DND-41 (cell line): ENCODE measurements around the gene COL2A1.

Source experiments
- ATAC-seq: fragments of 200-7000 bp; cut with Tn5 transposase; 3 replicates; pipeline ENCODE4 v1.9.1; 2021; ENCODE audit warnings: low read depth; ENCODE audit not compliant: insufficient read depth
- DNase-seq: peaks from one replicate; pipeline ENCODE4 v3.0.0-alpha.2; 2020
- H2AFZ ChIP-seq: 2 replicates; pipeline ENCODE4 v1.6.0; 2012; ENCODE audit warnings: low read depth, low read length
- H3K27ac ChIP-seq: 2 replicates; pipeline ENCODE4 v1.5.1; 2012; ENCODE audit warnings: low read length, inconsistent platforms
- H3K27me3 ChIP-seq: fragments of 200-600 bp; sonication (generic); 2 replicates; pipeline ENCODE4 v1.6.0; 2012; ENCODE audit warnings: low read length, mild to moderate bottlenecking, inconsistent platforms; ENCODE audit not compliant: insufficient read depth, poor library complexity
- H3K36me3 ChIP-seq: 2 replicates; pipeline ENCODE4 v1.5.1; 2012; ENCODE audit warnings: low read length, inconsistent platforms; ENCODE audit not compliant: insufficient read depth
- H3K4me1 ChIP-seq: 2 replicates; pipeline ENCODE4 v1.5.1; 2012; ENCODE audit warnings: mild to moderate bottlenecking, low read length; ENCODE audit not compliant: insufficient read depth
- H3K4me2 ChIP-seq: 2 replicates; pipeline ENCODE4 v1.6.0; 2012; ENCODE audit warnings: mild to moderate bottlenecking, moderate library complexity, low read length, inconsistent platforms; ENCODE audit not compliant: insufficient read depth
- H3K4me3 ChIP-seq, 2 experiments: fragments of 200-600 bp in 1 of 2; shearing (Covaris generic) in 1 of 2; 2 replicates each; pipeline ENCODE4 v1.5.1; 2012 to 2016; ENCODE audit warnings: inconsistent platforms in 2 of 2, low read length in 2 of 2, mild to moderate bottlenecking in 2 of 2, low read depth in 1 of 2, moderate library complexity in 1 of 2
- H3K79me2 ChIP-seq: 2 replicates; pipeline ENCODE4 v1.6.0; 2012; ENCODE audit warnings: low read length, inconsistent platforms; ENCODE audit not compliant: insufficient read depth
- H3K9ac ChIP-seq: 2 replicates; pipeline ENCODE4 v1.6.0; 2012; ENCODE audit warnings: low read depth, mild to moderate bottlenecking, inconsistent platforms, low read length, moderate library complexity
- H3K9me3 ChIP-seq: 2 replicates; pipeline ENCODE4 v1.5.1; 2012; ENCODE audit warnings: low read length, moderate library complexity, mild to moderate bottlenecking, inconsistent platforms; ENCODE audit not compliant: insufficient read depth, severe bottlenecking
- H4K20me1 ChIP-seq: 2 replicates; pipeline ENCODE4 v1.6.0; 2012; ENCODE audit warnings: low read length; ENCODE audit not compliant: insufficient read depth
- CTCF ChIP-seq: IDR thresholded peaks from 2 replicates; pipeline ENCODE4 v1.5.1; 2012; ENCODE audit warnings: borderline replicate concordance, low read length, moderate library complexity, mild to moderate bottlenecking; ENCODE audit not compliant: poor library complexity, severe bottlenecking; ENCODE audit errors: extremely low read depth
- EZH2 ChIP-seq: IDR thresholded peaks from 3 replicates; pipeline ENCODE4 v1.6.1; 2012; ENCODE audit warnings: borderline replicate concordance, low read depth, mild to moderate bottlenecking, moderate library complexity, low read length, inconsistent platforms; ENCODE audit not compliant: severe bottlenecking

The COL2A1 gene

DNA sequence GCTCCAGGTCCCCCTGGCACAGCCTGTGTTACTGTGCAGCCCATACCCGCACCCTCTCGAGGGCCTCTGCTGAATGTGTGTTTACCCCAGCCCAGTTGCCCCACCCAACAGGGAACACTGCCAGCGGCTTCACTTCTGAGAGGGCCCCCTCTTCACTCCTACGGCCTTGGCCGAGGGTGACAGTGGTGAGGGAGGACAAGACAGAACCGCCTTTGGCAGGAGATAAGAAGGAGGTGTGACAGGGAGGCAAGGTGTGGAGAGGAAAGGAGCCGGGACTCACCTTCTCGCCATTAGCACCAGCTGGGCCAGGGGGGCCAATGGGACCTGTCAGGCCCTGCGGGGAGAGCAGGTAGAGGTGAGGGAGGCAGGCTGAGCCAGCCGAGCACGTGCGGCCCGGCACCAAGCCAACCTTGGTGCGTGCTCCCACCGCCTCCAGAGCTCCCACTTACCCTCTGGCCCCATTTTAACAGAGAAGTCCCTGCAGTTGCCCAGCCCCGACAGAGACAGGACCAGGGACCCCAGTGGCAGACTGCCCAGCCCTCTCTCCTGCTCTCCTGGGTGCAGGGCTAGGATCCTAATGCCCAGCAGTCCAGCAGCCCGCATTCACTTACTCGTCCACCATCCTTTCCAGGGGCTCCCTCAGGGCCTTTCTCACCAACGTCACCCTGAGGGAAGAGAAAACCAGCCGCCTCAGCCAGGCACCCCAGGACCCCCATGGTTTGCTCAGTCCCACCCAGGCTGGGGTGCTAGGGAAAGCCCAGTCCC is 22.6 kb downstream of the COL2A1 start:
- no peak overlapping the region for H3K4me3 ChIP-seq
- no peak for TF ChIP-seq EZH2
- no peak for TF ChIP-seq CTCF
- DNase-seq (no peak), ATAC-seq (no peak)
- peaks cover 3% of the 10 kb centered on the region; the same call in 1 of the 2 replicates for H4K20me1 ChIP-seq
- no peaks in the 10 kb centered on the region for H3K9me3 ChIP-seq
- peaks cover 2% of the 10 kb centered on the region for H3K27me3 ChIP-seq
- no peaks in the 10 kb centered on the region for H3K4me1 ChIP-seq
- no peak overlapping the region for H3K9ac ChIP-seq
- H3K27ac ChIP-seq = no peak overlapping the region
- H3K79me2 ChIP-seq = no peaks in the 10 kb centered on the region
- H3K36me3 ChIP-seq = no peaks in the 10 kb centered on the region
- H3K4me2 ChIP-seq = no peak overlapping the region
- H2AFZ ChIP-seq = no peak overlapping the region

- H3K27me3 ChIP-seq = no peaks in the 10 kb centered on the region
- no peak overlapping the region for H2AFZ ChIP-seq
- no peak overlapping the region for H3K9ac ChIP-seq
- H3K4me3 ChIP-seq = no peak overlapping the region
- TF ChIP-seq CTCF (no peak), EZH2 (no peak)
- H4K20me1 ChIP-seq = peaks cover 3% of the 10 kb centered on the region; the same call in 1 of the 2 replicates
- DNase-seq = no peak
- no peak for ATAC-seq
- H3K27ac ChIP-seq = no peak overlapping the region
- no peaks in the 10 kb centered on the region for H3K9me3 ChIP-seq
- H3K4me2 ChIP-seq = no peak overlapping the region
- H3K79me2 ChIP-seq = no peaks in the 10 kb centered on the region
- no peaks in the 10 kb centered on the region for H3K4me1 ChIP-seq
- H3K36me3 ChIP-seq = no peaks in the 10 kb centered on the region
Observed at GRCh38 chr12:47980779-47981495, 23.3 kb downstream of the COL2A1 start.

DNA sequence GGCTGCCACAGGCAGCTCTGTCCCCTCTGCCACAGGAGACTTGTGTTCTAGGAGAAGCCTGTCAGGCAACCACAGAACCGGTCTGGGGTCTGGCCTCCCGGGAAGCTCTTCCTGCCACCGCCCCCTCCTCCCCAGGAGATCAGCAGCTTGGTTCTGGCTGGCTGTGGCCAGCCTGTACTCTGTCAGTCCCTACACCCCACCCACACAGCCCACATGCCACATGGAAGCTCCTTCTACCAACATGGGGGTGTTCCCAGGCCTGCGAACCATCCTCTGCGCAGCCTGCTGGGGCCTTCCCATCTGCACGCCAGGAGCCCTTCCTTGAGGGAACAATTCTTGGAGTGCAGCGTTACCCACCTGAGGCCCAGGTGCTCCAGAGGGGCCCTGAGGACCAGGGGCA is 24.1 kb downstream of the COL2A1 start:
- Histone ChIP-seq H4K20me1 (peaks cover 3% of the 10 kb centered on the region; the same call in 1 of the 2 replicates), H3K4me1 (no peaks in the 10 kb centered on the region)

More for the DNA sequence above, 24.1 kb downstream of the COL2A1 start:
- H3K4me2 ChIP-seq = no peak overlapping the region
- no peak overlapping the region for H3K4me3 ChIP-seq
- no peaks in the 10 kb centered on the region for H3K79me2 ChIP-seq
- no peak overlapping the region for H3K27ac ChIP-seq
- no peaks in the 10 kb centered on the region for H3K9me3 ChIP-seq
- H3K27me3 ChIP-seq = no peaks in the 10 kb centered on the region
- no peak for ATAC-seq
- no peak for DNase-seq
- no peaks in the 10 kb centered on the region for H3K36me3 ChIP-seq
- H2AFZ ChIP-seq = no peak overlapping the region
- no peak for TF ChIP-seq CTCF
- no peak for TF ChIP-seq EZH2
- H3K9ac ChIP-seq = no peak overlapping the region
